ENCODE data around the gene GPATCH1.

GPATCH1 gene

DNA sequence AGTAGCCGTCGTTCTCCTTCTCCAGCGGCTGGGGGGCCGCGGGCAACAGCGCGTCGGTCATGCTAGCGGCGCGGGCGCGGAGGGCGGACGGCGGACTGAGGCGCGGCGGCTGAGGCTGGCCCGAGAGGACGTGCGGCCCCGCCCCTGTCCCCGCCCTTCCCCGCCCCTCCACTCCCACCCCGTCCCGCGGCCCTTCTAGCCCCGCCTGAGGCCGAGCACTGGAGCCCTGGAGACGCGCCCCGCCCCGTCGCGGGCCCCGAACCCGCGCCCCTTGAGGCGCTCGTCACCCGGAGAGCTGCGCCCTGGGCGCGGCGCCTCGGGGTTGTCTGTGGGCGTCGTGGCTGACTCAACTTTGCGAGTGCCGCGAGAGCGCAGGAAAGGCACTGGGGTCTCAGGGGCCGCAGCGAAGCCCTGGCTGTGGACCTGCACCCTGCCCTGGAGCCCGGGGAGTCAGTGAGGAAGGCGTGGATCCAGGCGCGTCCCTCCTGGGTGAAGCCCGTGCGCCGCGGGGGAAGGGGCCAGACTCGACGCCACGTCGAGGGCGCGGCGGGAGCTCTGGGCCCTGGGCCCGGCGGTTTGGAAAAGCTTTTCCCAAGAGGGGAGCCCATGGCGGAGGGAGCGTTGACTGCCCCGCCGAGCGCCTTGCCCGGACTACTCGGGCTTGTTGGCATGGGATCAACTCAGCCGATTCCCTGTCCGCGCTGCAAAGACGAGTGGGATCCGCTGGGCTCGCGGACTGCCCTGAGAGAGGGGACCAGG, 16.0 kb upstream of the GPATCH1 start, which contains the start of gene RHPN2:
Gene RHPN2, minus strand, starts transcription at position 97 of the 759 bp plus-strand sequence. Its CDS starts 36 bp downstream, at position 61.
- DNase-seq, result peak; percentile 72

DNA sequence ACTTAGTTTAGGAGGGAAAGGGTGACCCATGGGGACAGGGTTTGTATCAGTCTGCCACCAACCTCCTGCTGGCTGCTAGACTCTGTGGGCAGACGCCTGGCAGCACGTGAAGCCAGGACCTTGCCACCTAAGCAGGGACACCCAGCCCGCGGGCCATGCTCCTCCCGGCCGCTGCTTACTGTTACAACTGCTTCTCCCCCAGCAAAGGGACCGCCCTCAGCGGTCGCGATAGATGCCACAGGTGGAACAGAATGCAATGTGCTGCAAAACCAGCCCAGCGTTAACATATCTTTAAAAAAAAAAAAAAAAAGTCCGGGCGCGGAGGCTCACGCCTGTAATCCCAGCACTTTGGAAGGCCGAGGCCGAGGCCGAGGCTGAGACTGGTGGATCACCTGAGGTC, 14.4 kb upstream of the GPATCH1 start:
- DNase-seq, result no peak

DNA sequence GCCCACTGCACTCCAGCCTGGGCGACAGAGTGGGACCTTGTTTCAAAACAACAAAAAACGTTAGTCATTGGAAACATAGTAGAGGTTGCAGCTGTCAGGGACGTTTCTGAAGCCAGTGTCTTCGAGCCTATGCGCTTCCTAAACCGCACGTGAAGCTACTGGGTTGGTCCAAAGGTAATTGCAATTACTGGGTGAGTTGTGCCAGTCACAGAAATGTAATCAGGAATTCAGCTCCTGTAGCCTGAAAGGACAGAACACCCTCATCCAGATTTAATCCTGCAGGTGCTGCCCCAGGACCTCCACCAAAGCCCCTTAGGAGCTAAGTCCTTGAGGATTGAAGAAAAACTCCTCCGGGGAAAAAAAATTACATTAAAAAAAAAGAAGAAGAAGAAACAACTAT, 13.9 kb upstream of the GPATCH1 start:
- DNase-seq, result no peak

DNA sequence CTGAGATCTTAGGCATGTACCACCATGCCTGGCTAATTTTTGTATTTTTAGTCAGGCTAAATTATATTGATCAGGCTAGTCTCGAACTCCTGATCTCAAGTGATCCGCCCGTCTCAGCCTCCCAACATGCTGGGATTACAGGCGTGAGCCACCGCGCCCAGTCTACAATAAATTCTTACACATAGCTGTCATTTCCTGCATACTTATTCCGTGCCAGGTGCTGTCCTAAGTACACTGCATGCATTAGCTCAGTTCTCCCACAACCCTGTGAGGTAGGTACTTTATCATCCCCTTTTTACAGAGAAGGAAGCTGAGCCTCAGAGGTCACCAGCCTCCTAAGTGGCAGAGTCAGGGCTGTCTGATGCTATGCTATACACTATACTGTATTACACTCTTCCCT, 9.1 kb upstream of the GPATCH1 start:
- no peak for DNase-seq

DNA sequence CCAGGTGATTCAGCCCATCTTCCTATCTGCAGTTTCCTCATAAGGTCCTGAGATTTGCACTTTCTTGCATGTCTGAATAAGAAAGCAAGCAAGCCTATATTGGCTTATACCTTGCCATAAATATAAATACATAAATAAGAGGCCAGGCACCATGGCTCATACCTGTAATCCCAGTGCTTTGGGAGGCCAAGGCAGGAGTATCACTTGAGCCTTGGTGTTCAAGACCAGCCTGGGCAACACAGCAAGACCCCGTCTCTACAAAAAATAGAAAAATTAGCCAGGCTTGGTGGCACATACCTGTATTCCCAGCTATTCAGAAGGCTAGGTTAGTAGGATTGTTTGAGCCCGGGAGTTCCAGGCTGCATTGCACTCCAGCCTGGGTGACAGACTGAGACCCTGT, 5.5 kb upstream of the GPATCH1 start:
- no peak for DNase-seq

DNA sequence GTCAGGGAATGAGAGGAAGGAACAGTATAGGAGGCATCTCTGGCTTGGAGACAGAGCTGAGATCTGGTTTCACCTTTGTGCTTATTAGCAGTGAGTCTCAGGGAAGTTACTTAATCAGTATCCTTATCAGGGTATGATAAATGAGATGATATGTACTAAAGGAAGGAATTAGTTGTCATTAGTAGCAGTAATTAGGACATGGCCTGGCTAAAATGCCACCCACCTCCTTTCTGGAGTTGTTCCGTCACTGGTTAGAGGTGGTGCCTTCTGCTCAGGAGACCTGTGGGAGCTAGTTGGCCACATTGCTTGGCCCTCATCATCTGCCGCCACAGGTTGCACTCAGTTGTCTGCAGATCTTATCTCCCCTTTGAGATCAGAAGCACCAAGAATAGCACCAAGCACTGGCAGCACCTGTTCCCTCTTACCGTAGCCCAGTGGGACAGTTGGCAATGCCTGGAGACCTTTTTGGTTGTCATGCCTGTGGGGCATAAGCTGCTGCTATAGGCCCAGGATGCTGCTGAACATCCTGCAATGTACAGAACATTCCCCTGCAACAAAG, 4.7 kb downstream of the GPATCH1 start:
- no peak for DNase-seq

DNA sequence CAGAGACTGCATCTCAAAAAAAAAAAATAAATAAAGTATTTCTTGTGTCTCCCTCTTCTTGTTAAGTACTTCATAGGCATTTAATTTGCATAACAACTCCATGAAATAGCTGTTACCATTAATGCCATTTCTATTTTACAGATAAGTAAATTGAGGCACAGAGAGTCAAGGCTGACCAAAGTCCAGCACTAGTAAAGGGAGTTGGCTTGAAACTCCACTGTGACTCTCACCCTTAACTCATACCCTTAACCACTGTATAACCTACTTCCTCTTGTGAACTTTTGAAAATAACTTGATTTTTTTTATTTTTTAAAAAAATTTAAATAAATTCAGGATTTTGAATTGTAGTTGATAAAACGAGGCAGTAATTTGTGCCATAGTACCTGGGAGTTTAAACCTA, 6.0 kb downstream of the GPATCH1 start:
- DNase-seq, result no peak

DNA sequence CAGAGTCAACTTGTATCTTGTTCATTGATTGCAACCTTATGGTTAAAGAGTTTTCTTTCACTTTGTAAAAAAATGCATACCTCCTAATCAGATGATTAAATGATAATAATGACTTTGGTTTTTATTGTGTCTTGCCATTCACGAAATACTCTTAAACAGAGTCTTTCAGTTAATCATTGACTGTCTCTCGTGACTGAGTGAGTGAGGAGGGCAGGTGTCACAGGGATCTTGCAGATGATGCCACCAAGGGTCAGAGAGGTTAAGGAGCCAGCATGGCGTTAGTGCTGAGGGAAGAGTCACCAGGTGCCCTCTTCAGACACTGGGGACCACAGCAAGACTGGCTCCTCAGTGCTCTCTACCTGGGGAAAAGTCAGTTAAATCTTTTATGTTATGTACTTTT, 8.0 kb downstream of the GPATCH1 start:
- DNase-seq, result no peak

DNA sequence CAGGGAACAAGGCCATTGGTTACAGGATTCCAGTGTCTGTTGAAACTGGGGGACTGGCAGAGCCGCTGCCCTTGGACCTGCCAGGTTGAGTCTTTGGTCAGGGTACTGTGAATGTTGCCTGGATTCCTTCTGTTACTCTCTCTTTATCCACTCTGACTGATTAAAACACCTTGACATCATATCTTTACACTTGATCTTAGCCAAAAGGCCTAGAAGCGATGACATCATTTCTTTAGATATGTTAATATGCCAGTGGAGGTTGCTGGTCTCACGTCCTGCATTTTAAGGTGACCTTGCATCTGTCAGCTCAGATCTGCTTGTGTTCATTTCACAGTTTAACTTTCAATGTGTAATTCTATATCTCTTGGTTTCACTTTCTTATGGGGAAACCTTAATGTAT, 9.2 kb downstream of the GPATCH1 start:
- no peak for DNase-seq

DNA sequence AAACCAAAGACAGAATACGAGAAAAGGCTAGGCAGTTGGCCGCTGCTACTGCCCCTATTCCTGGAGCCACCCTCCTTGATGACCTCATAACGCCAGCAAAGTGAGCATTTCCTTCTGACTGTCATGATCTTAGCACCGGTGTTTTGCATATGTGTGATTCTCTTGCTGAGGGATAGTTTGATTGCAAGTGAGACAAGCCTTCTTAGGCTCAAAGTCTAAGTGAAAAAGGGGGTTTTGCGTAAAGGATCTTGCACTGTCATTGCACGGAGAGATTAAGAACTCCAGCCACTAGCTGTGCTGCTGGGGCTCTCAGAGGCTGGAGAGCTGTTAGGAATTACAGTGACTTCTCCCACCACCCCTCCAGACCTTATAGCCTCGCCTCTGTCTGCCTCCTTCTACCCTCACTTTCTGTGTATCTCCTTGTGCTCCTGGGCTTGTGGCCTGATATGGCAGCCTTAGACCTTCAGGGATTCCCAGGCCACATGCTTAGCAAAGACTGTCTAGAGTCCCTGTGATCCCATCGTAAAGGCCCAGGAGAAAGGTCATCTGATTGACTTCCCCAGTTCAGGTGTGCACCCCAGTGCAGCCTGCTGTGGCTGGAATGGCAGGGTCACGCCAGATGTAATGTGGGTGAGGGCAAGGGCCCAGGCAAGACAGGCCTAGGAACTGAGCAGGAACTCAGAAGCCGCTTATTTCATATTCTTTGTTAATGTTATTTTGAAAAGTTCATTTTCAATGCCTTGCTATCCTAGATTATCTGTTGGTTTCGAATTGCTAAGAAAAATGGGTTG, 12.6 kb downstream of the GPATCH1 start:
- DNase-seq, result no peak

DNA sequence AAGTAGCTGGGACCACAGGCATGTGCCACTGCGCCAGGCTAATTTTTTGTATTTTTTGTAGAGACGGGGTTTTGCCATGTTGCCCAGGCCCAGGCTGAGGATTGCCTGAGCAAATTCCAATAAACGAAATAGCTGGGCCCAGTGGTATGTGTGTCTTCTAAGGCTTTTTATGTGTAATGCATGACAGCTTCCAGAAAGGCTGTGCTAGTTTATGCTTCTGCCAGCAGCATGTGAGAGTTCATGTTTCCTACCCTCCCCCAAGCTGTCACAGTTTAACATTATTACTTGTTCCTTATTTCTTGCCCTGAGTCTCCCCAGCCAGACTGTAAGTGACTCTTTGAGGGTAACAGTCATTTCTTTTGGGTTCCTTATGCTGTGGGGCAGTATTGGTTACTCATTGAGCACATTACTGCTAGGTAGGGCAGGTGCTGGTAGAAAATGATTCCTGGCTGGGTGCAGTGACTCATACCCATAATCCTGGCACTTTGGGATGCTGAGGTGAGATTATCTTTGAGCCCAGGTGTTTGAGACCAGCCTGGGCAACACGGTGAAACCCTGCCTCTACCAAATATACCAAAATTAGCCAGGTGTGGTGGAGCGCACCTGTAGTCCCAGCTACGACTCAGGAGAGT, 13.6 kb downstream of the GPATCH1 start:
- DNase-seq, result no peak

DNA sequence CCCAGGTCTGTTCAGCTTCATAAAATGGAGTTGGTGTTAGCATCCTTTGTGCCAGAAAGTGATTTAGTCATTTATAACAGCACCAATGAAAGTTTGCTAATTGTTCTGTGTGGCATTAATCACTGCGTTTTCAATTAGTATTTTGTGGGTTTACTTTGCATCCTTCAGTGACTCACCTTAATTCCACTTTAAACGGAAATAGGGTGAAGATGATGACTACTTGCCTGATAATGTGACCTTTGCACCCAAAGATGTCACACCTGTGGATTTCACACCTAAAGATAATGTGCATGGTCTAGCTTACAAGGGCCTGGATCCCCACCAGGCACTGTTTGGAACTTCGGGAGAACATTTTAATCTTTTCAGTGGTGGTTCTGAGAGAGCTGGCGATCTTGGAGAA, 15.0 kb downstream of the GPATCH1 start:
- DNase-seq, result no peak

DNA sequence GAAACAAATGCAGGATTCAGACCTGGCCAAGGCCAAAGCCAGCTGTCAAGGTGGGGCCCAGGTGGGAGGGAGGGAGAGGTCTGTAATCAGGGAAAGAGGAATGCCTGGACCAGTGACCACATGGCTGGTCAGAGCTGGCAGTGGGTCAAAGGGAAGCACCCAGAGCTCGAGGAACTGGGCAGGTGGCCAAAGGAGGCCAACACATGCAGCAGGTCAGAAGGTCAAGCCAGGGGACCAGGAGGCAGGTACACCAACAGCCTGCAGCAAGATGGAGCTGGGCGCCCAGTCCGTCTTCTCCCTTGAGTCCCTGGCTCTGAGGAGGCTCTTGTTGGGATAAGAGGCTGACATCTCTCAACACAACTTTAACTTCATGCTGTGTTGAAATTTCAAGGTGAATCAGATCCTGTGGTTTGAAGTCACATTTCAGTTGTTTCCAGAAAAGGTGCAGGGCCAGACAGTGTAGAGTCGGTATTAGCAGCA, 17.1 kb downstream of the GPATCH1 start:
- DNase-seq, result no peak

DNA sequence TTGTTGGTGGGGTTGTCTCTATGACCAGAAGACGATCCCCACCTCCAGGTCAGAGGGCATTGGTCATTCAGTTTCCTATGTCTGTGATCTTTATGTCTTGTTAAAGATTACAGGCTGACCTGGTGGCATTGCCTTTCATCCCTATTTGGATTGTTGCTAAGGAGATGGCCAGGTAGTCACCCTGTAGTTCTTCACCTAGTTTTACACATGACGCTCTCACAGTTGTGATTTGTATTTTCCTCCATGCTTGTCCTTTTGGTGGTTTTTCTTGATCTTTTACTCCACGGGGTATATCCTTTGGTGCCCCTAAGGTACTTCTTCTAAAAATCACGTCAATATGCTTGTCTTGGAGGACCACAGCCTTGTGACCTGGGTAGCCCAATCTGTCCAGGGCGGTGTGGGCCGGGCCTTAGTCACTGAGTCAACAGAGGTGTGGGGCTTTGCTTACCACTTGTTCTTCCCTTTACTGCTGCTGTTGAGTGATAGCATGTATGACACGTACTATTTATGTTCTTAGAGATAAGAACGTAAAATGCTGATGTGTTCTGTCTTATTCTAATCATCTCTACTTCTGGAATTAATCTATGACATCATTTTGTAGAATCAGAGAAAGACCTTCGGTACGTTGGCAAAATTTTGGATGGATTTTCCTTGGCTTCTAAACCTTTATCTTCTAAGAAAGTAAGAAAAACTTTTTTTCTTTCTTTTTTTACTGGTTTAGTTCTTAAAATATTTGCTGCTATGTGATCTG, 20.1 kb downstream of the GPATCH1 start:
- DNase-seq, result peak; percentile 28

DNA sequence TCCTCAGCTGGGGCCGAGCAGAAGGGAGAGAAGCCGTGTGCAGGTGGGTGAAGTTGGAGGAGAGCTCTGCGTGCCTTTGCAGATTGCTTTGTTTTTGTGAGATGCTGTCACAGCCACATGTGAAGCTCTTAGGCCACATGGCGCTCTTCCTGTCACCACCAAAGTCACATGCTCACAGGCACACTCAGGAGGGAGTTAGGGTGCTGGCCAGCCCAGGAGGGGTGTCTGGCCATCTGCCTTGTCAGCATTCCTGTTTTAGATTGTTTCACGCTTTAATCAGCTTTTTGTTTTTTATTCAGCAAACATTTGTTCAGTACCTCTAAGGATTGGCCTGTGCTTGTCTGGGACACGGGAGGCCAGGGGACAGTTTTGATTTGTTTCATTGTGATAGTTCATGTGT, 21.9 kb downstream of the GPATCH1 start:
- no peak for DNase-seq

DNA sequence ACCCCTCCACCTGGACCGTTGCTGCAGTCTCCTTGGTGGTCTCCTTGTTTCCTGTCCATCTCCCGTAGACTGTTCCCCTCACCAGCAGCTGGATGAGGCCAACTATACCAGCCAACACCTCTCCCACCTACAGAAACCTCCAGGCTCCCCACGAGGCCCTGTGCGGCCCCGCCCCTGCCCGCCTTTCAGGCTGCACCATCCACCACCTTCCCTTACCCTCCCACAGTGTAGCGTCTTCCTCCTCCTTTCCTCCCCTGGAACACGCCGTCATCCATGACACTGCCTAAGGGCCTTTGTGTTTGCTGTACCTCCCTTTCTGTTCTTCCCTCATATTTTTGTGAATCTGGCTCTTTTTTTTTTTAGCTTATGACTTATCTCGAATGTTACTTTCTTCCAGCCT, 27.2 kb downstream of the GPATCH1 start:
- DNase-seq, result no peak

DNA sequence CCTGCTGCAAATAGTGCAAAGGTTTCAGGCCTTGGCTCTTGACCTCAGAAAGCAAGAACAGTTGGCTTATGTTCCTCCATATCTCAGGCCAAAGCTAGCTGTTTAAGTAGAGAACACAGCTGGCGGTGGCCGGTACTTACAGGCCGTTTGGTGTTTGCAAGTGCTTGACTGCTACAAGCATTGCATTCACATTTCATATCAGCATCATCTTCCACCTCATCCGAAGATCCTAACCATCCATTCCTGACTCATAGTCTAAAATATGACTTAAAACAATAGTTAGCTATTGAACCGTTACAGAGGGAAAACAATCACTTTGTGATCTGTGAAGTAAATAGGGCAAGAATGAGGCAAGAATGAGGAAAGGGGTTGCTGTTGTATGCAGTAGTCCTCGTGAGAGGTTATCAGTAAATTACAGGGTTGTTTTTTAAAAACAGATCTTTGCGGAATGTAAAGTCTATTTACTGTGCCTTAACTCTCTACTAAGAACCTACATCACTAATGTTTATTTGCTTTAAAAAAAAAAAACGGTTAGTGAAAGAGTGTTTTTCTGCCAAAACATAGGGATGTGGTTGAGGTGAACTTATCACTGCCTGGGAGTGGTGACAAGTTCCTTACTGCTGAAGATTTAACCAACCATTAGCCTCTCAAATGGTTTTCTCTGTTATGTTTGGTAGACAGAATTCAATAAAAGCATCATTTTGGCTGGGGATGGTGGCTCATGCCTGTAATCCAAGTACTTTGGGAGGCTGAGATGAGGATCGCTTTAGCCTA, 29.3 kb downstream of the GPATCH1 start:
- DNase-seq, result no peak

DNA sequence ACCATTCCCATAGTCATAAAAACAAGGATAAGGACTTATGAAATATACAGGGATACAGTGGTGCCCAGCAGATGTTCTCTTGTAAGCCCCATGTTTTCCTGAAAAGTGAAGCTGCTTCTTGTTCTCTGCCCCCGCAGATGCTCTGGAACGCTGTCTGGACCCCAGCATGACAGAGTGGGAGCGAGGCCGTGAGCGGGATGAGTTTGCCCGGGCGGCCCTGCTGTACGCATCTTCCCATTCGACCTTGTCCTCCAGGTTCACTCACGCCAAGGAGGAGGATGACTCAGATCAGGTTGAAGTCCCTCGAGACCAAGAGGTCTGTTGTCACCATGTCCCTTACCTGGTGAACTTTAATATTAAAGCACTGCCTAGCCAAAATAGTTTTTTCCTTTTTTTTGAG, 30.6 kb downstream of the GPATCH1 start:
- no peak for DNase-seq

DNA sequence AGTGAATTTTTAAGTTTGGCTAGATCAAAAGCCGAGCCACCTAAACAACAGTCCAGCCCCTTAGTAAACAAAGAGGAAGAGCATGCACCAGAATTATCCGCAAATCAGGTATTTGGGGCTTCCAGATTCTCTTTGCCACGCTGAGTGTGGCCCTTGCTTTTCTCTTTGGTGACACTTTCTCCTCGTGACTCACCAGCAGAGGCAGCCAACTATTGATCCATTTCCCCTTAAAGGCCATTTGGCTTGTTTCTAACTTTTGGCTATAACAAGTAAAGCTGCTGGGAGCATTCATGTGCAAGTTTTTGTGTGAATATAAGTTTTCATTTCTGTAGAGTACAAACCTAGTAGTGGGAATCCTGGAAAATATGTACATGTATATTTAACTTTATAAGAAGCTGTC, 33.3 kb downstream of the GPATCH1 start:
- DNase-seq, result no peak

DNA sequence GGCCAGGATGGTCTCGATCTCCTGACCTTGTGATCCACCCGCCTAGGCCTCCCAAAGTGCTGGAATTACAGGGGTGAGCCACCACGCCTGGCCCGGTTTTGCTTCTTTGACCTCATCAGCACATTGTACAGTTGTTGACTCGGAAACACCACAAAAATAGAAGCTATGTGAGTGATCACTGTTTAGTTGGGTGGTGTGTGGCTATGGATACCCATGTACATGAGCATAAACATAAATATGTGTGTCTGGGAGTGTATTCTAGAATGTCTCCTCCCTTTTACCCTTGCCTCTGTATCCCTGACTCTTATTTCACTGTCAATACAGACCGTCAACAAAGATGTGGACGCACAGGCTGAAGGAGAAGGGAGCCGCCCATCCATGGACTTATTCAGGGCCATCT, 36.5 kb downstream of the GPATCH1 start:
- DNase-seq, result no peak

DNA sequence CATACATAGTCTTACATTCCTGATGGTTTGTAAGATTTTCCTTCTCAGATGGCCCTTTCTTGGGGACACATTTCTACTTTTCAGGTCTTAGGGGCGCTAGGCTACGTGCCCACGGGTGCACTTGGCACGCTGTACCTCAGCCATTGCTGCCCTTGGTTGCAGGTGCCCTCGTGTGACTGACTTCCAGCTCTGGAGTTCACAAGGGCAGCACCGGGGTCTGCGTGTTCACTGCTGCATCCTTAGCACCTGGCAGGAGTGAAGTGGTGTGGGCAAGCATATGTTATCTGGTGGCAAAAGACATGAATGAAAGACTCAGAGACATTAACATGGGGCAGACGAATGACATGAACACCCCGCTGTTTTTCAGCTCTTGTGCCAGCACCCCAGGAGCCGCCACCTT, 37.7 kb downstream of the GPATCH1 start:
- no peak for DNase-seq
